Liver (tissue), 9 donors: Measurements from ENCODE around the gene SIL1. TPM values are rescaled to one million over a fixed set of nuclear protein-coding genes. Genes with fewer than 3 reads are reported as not detected.

Source experiments
- DNase-seq: peaks from one replicate; pipeline ENCODE4 v3.0.0-alpha.2; 2017; ENCODE audit warnings: low spot score
- H3K27ac ChIP-seq, 2 donors: one replicate each; pipeline ENCODE4 v1.7.0; 2013; ENCODE audit warnings: inconsistent platforms in 2 of 2, low read length in 2 of 2, control low read depth in 1 of 2, low read depth in 1 of 2, mild to moderate bottlenecking in 1 of 2
- H3K27me3 ChIP-seq, 4 donors: one replicate each; pipeline versions ENCODE4 v1.6.1 to v1.7.0; 2013; ENCODE audit warnings: low read length in 3 of 4, inconsistent platforms in 1 of 4, mild to moderate bottlenecking in 1 of 4, moderate library complexity in 1 of 4; ENCODE audit not compliant: control insufficient read depth in 4 of 4, insufficient read depth in 4 of 4
- H3K36me3 ChIP-seq, 4 donors: one replicate each; pipeline versions ENCODE4 v1.6.1 to v1.7.0; 2013; ENCODE audit warnings: low read length in 3 of 4, mild to moderate bottlenecking in 3 of 4, low read depth in 1 of 4, moderate library complexity in 1 of 4; ENCODE audit not compliant: control insufficient read depth in 4 of 4, insufficient read depth in 3 of 4
- H3K4me1 ChIP-seq, 4 donors: one replicate each; pipeline versions ENCODE4 v1.6.1 to v1.7.0; 2013; ENCODE audit warnings: low read length in 3 of 4, mild to moderate bottlenecking in 3 of 4, moderate library complexity in 1 of 4; ENCODE audit not compliant: control insufficient read depth in 4 of 4, insufficient read depth in 4 of 4
- H3K4me3 ChIP-seq, 3 donors: one replicate each; pipeline versions ENCODE4 v1.6.1 to v1.7.0; 2013; ENCODE audit warnings: low read length in 3 of 3, control low read depth in 1 of 3, low read depth in 1 of 3, mild to moderate bottlenecking in 1 of 3
- H3K9ac ChIP-seq, 2 donors: one replicate each; pipeline ENCODE4 v1.7.0; 2013; ENCODE audit warnings: low read length in 2 of 2, mild to moderate bottlenecking in 2 of 2, moderate library complexity in 2 of 2, control low read depth in 1 of 2, low read depth in 1 of 2
- H3K9me3 ChIP-seq, 4 donors: one replicate each; pipeline versions ENCODE4 v1.6.1 to v1.7.0; 2013; ENCODE audit warnings: low read length in 3 of 4; ENCODE audit not compliant: control insufficient read depth in 4 of 4
- EGR1 ChIP-seq, 2 donors: IDR thresholded peaks; 2 replicates each; pipeline ENCODE4 v1.6.1; 2016 to 2018; ENCODE audit warnings: antibody characterized with exemption in 2 of 2, low read depth in 2 of 2
- GABPA ChIP-seq, 2 donors: IDR thresholded peaks in 1 of 2; conservative IDR thresholded peaks in 1 of 2; 2 replicates each; pipeline ENCODE4 v1.6.1; 2016; ENCODE audit warnings: antibody characterized with exemption in 2 of 2, mild to moderate bottlenecking in 1 of 2, moderate library complexity in 1 of 2
- HNF4A ChIP-seq, 2 donors: conservative IDR thresholded peaks; 2 replicates each; pipeline ENCODE4 v1.6.1; 2016; ENCODE audit warnings: antibody characterized with exemption in 2 of 2, mild to moderate bottlenecking in 2 of 2
- HNF4G ChIP-seq: IDR thresholded peaks from 2 replicates; pipeline ENCODE4 v1.6.1; 2016; ENCODE audit warnings: antibody characterized with exemption
- NR2F2 ChIP-seq: IDR thresholded peaks from 2 replicates; pipeline ENCODE4 v1.6.1; 2016; ENCODE audit warnings: antibody characterized with exemption
- RAD21 ChIP-seq, 2 donors: IDR thresholded peaks; 2 replicates each; pipeline ENCODE4 v1.6.1; 2016; ENCODE audit warnings: antibody characterized with exemption in 2 of 2, mild to moderate bottlenecking in 2 of 2
- REST ChIP-seq: IDR thresholded peaks from 2 replicates; pipeline ENCODE4 v1.6.1; 2016; ENCODE audit warnings: antibody characterized with exemption, mild to moderate bottlenecking
- RXRA ChIP-seq, 2 donors: IDR thresholded peaks; 2 replicates each; pipeline ENCODE4 v1.6.1; 2017 to 2018; ENCODE audit warnings: antibody characterized with exemption in 2 of 2, mild to moderate bottlenecking in 1 of 2
- SP1 ChIP-seq: IDR thresholded peaks from 2 replicates; pipeline ENCODE4 v1.6.1; 2018; ENCODE audit warnings: antibody characterized with exemption, mild to moderate bottlenecking
- YY1 ChIP-seq: IDR thresholded peaks from 2 replicates; pipeline ENCODE4 v1.6.1; 2016; ENCODE audit warnings: antibody characterized with exemption, mild to moderate bottlenecking
- WGBS: extraction: QIAGEN DNeasy Blood & Tissue Kit; methylation state at CpG from one replicate; pipeline ENCODE4 v1.1.7; 2013; 5-methylcytosine and 5-hydroxymethylcytosine counted together
- polyA plus RNA-seq, 2 donors: library from polyadenylated mRNA; stranded (reverse) in 1 of 2; unstranded in 1 of 2; fragments of 200-250 nt in 1 of 2; fragments of >200 nt in 1 of 2; fragmentation: Nextera tagmentation in 1 of 2; extraction: Ambion mirVana in 1 of 2; gene quantifications; one replicate each; pipeline versions ENCODE4 v1.2.1 to v1.2.3, GENCODE V29; 2013 to 2015
- total RNA-seq, 2 donors: library from RNA; depleted of rRNA; stranded (reverse); fragments of >200 nt; gene quantifications; one replicate each; pipeline ENCODE4 v1.2.3, GENCODE V29; 2014
- donor health status: healthy.
- donor health status: healthy.
- donor health status: healthy.
- donor health status: healthy.
- donor health status: healthy.

The SIL1 gene
- total and polyA plus RNA-seq, 4 donors: 38.1 to 95.1 (median 76.2) TPM

DNA sequence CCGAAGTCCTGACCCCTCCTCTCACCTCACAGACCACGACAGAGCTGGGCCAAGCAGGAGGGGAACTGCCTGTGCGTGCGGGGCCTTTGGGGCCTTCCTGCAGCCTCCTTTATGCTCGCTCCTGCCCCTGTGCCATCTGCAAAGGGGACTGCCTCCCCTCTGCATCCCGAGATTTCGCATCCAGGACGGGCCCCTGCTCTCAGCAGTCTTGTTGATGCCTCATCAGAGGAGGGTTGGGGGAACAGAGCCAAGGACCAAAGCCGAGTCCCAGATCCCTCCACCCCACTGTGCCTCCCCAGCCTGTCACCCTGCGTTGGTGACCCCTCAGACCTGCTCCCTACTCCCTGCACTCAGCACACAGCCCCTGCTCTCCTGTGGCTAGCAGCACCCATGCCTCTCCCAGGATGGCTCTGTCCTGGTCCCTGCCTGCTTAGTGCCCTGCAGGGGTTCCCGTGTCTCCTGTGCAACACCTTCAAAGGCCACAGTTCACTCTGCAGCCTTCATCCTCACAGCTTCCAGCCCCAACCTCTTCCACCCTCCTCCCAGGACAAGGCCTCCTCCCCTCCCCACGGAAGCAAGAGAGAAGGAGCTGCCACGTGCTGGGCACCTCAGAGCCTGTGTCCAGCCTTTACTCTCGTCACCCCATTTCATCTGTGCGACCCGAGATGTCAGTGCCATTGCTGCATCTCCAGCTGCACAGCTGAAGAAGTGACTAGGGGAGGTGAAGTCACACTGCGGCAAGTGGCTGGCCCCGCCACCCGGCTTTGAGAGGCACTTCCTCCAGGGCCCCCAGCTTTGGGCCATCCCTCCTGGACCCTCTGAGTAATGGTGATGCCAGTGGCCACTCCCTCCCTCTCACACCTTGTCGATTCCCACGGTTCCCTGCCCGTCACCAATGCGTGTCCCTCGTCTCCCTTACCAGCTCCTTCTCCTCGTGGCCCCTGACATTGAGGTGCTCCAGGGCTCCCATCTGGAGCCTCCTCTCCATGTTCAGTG, 260.5 kb downstream of the SIL1 start (continued):
- TF ChIP-seq HNF4A (conservative IDR thresholded peaks at IDR 0.05) (no peak), GABPA (IDR thresholded peaks at IDR 0.05 in 1 of 2, conservative IDR thresholded peaks at IDR 0.05 in 1 of 2) (no peak)

GRCh38 chr5:138936968-138937345, 261.2 kb downstream of the SIL1 start:
- Histone ChIP-seq H3K9ac (no peak overlapping the region), H3K27ac (no peak overlapping the region), H3K9me3 (no peaks in the 10 kb centered on the region), H3K27me3 (no peaks in the 10 kb centered on the region), H3K36me3 (peaks cover 8 to 36% (median 20%) of the 10 kb centered on the region in 4 donors), H3K4me1 (peaks cover 0 to 9% (median 2%) of the 10 kb centered on the region in 4 donors), H3K4me3 (no peak overlapping the region)
- TF ChIP-seq RXRA (IDR thresholded peaks at IDR 0.05): no peak
- no peak for TF ChIP-seq HNF4A (conservative IDR thresholded peaks at IDR 0.05)
- TF ChIP-seq SP1: no peak
- TF ChIP-seq EGR1 (IDR thresholded peaks at IDR 0.05; ENCODE audit: low read depth in 2 of 2): no peak
- TF ChIP-seq REST: no peak
- TF ChIP-seq HNF4G: no peak
- WGBS: 74% methylated on average over 2 of the region's 2 CpGs
- peak; percentile 28 for DNase-seq

DNA sequence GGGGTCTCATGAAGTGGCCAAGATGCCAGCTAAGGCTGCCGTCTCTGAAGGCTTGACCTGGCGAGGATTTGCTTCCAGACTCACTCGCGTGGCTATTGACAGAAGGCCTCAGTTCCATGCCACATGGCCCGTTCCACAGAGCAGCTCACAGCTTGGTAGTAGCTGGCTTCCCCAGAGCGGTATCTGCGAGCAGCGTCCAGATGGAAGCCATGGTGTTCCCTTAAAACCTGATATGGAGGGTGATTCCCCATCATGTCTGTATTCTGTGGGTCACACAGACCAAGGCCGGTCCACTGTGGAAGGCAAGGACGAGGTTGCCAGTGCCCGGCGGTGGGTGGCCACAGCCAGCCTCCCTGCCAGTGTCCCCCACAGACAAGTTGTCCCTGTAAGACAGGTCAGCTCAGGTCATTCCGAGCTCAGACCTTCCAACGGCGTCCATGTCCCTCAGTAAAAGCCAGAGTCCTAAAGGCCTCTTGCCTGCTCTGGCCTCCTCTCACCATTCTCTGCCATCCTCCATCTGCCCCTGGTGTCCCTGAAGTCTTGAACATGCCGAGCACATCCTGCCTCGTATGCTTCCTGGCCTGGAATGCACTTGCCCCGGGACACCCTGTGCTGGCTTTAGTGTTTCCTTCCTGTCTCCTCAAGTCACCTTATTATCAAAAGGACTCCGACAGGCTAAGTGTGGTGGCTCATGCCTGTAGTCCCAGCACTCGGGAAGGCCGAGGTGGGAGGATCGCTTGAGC, 261.8 kb downstream of the SIL1 start:
- WGBS: 86% methylated on average over 22 of the region's 22 CpGs
- no peak overlapping the region for H3K9ac ChIP-seq
- DNase-seq: peak; percentile 31
- no peaks in the 10 kb centered on the region for H3K9me3 ChIP-seq
- H3K27ac ChIP-seq: no peak overlapping the region
- H3K36me3 ChIP-seq: peaks cover 8 to 42% (median 23%) of the 10 kb centered on the region in 4 donors
- no peak for TF ChIP-seq HNF4G
- peak; percentile 71 for TF ChIP-seq SP1
- TF ChIP-seq RXRA (IDR thresholded peaks at IDR 0.05): peak; percentile 43 to 75
- TF ChIP-seq REST: no peak
- TF ChIP-seq NR2F2: peak; percentile 91
- TF ChIP-seq RAD21 (IDR thresholded peaks at IDR 0.05): peak; percentile 5 to 37
- no peak for TF ChIP-seq YY1
- H3K4me1 ChIP-seq: peaks cover 0 to 9% (median 2%) of the 10 kb centered on the region in 4 donors
- H3K27me3 ChIP-seq: no peaks in the 10 kb centered on the region
- H3K4me3 ChIP-seq: no peak overlapping the region
